H1 (cell line): ENCODE results near the gene ITGB5. TPM values are rescaled to one million over a fixed set of nuclear protein-coding genes. Genes with fewer than 3 reads are reported as not detected.

Experiments used
- CTCF ChIA-PET: fragments of 300-600 bp; sonication (Branson Sonifier 250); formaldehyde crosslinking; loops from one replicate; lab custom pipeline; 2021; ENCODE audit not compliant: partially characterized antibody; lab: Charles Lee
- POLR2A ChIA-PET: fragments of 300-600 bp; sonication (Branson Sonifier 250); formaldehyde crosslinking; loops from one replicate; lab custom pipeline; 2021; ENCODE audit warnings: inconsistent platforms; ENCODE audit not compliant: partially characterized antibody; lab: Charles Lee
- DNase-seq, 2 experiments: peaks; one replicate each; pipeline versions ENCODE4 v3.0.0 to v3.0.0-alpha.2; 2010 to 2022; ENCODE audit warnings: low spot score in 2 of 2, low read depth in 1 of 2, mixed read lengths in 1 of 2
- FAIRE-seq: peaks from 2 replicates; lab custom pipeline; 2011; peaks lifted over from hg19 to GRCh38; lab: Jason Lieb, UNC
- H2AFZ ChIP-seq: 2 replicates; pipeline ENCODE4 v1.8.1; 2012; ENCODE audit warnings: low read length, inconsistent platforms
- H2AK5ac ChIP-seq: 2 replicates; pipeline ENCODE4 v1.6.1; 2013; ENCODE audit warnings: low read depth, low read length
- H2BK120ac ChIP-seq: replicated peaks from 2 replicates; pipeline ENCODE3; 2013; ENCODE audit warnings: low read depth, low read length, inconsistent platforms
- H2BK12ac ChIP-seq: 2 replicates; pipeline ENCODE4 v1.6.1; 2013; ENCODE audit warnings: low read depth, low read length
- H2BK15ac ChIP-seq: 2 replicates; pipeline ENCODE4 v1.6.1; 2013; ENCODE audit warnings: low read length
- H2BK20ac ChIP-seq: 2 replicates; pipeline ENCODE4 v1.6.1; 2013; ENCODE audit warnings: low read length
- H2BK5ac ChIP-seq: 2 replicates; pipeline ENCODE4 v1.6.1; 2013; ENCODE audit warnings: low read depth, low read length
- H3K14ac ChIP-seq: 2 replicates; pipeline ENCODE4 v1.6.1; 2013; ENCODE audit warnings: inconsistent platforms; ENCODE audit not compliant: insufficient read length
- H3K18ac ChIP-seq: 2 replicates; pipeline ENCODE4 v1.6.1; 2013; ENCODE audit warnings: low read length; ENCODE audit errors: extremely low read depth
- H3K23ac ChIP-seq: 2 replicates; pipeline ENCODE4 v1.6.1; 2013; ENCODE audit warnings: inconsistent platforms; ENCODE audit not compliant: insufficient read length
- H3K23me2 ChIP-seq: 2 replicates; pipeline ENCODE4 v1.6.1; 2013; ENCODE audit warnings: low read depth, low read length
- H3K27ac ChIP-seq: 2 replicates; pipeline ENCODE4 v1.6.1; 2011; ENCODE audit warnings: low read depth, low read length, inconsistent platforms
- H3K27me3 ChIP-seq, 4 experiments: replicated peaks in 1 of 4; 1 replicate in 1 of 4; 2 replicates in 3 of 4; pipeline versions ENCODE4 v1.6.1 to v1.8.1; 2011 to 2013; ENCODE audit warnings: low read length in 3 of 4, mild to moderate bottlenecking in 3 of 4, inconsistent platforms in 2 of 4, mixed read lengths in 2 of 4, moderate library complexity in 1 of 4; ENCODE audit not compliant: control insufficient read depth in 3 of 4, insufficient read depth in 3 of 4; ENCODE audit errors: extremely low read depth in 1 of 4
- H3K36me3 ChIP-seq, 4 experiments: 2 replicates each; pipeline versions ENCODE4 v1.6.1 to v1.8.1; 2011 to 2013; ENCODE audit warnings: mild to moderate bottlenecking in 4 of 4, low read length in 3 of 4, moderate library complexity in 2 of 4, control low read depth in 1 of 4, inconsistent platforms in 1 of 4; ENCODE audit not compliant: insufficient read depth in 4 of 4, control insufficient read depth in 2 of 4
- H3K4ac ChIP-seq: replicated peaks from 2 replicates; pipeline ENCODE3; 2013; ENCODE audit warnings: low read length, low read depth, mixed read lengths, inconsistent platforms; ENCODE audit not compliant: insufficient read length
- H3K4me1 ChIP-seq, 4 experiments: replicated peaks in 1 of 4; 1 replicate in 1 of 4; 2 replicates in 3 of 4; pipeline versions ENCODE4 v1.6.1 to v1.8.1; 2011 to 2013; ENCODE audit warnings: low read length in 3 of 4, inconsistent platforms in 2 of 4, mixed read lengths in 1 of 4; ENCODE audit not compliant: insufficient read depth in 4 of 4, control insufficient read depth in 3 of 4
- H3K4me2 ChIP-seq, 2 experiments: 2 replicates each; pipeline versions ENCODE4 v1.6.1 to v1.8.1; 2011 to 2013; ENCODE audit warnings: low read depth in 2 of 2, low read length in 2 of 2, control low read depth in 1 of 2, inconsistent platforms in 1 of 2, mild to moderate bottlenecking in 1 of 2; ENCODE audit not compliant: insufficient read depth in 1 of 2
- H3K4me3 ChIP-seq, 4 experiments: fragments of 200-600, 300-600 bp in 1 of 4; sonication (generic), shearing (Covaris generic), sonication (Bioruptor Twin) in 1 of 4; 2 replicates each; pipeline versions ENCODE4 v1.5.1 to v1.8.1; 2011 to 2016; ENCODE audit warnings: low read length in 4 of 4, low read depth in 3 of 4, control low read depth in 2 of 4, inconsistent platforms in 2 of 4, mild to moderate bottlenecking in 2 of 4, mixed read lengths in 1 of 4, moderate library complexity in 1 of 4; ENCODE audit not compliant: insufficient read depth in 2 of 4; ENCODE audit errors: extremely low read depth in 1 of 4
- H3K56ac ChIP-seq: replicated peaks from 2 replicates; pipeline ENCODE3; 2013; ENCODE audit warnings: low read depth, mild to moderate bottlenecking, mixed read lengths, low read length, inconsistent platforms; ENCODE audit not compliant: insufficient read length
- H3K79me1 ChIP-seq: 2 replicates; pipeline ENCODE4 v1.6.1; 2013; ENCODE audit warnings: low read depth, low read length, control low read depth
- H3K79me2 ChIP-seq, 2 experiments: 2 replicates each; pipeline versions ENCODE4 v1.6.1 to v1.8.1; 2012 to 2013; ENCODE audit warnings: low read length in 2 of 2, mild to moderate bottlenecking in 2 of 2, inconsistent platforms in 1 of 2; ENCODE audit not compliant: insufficient read depth in 2 of 2, control insufficient read depth in 1 of 2
- H3K9ac ChIP-seq, 4 experiments: replicated peaks in 1 of 4; 1 replicate in 1 of 4; 2 replicates in 3 of 4; pipeline versions ENCODE4 v1.6.1 to v1.8.1; 2011 to 2013; ENCODE audit warnings: low read depth in 3 of 4, low read length in 3 of 4, control low read depth in 2 of 4, mild to moderate bottlenecking in 2 of 4, moderate library complexity in 2 of 4, inconsistent platforms in 1 of 4; ENCODE audit errors: extremely low read depth in 1 of 4
- H3K9me3 ChIP-seq, 2 experiments: 2 replicates each; pipeline versions ENCODE4 v1.6.1 to v1.8.1; 2012 to 2013; ENCODE audit warnings: mild to moderate bottlenecking in 2 of 2, moderate library complexity in 2 of 2, control low read depth in 1 of 2, inconsistent platforms in 1 of 2, low read depth in 1 of 2, low read length in 1 of 2, mixed read lengths in 1 of 2; ENCODE audit not compliant: insufficient read depth in 2 of 2
- H4K20me1 ChIP-seq, 2 experiments: replicated peaks in 1 of 2; 2 replicates each; pipeline versions ENCODE3 to v1.8.1; 2011 to 2013; ENCODE audit warnings: inconsistent platforms in 2 of 2, low read length in 2 of 2, mild to moderate bottlenecking in 1 of 2; ENCODE audit not compliant: insufficient read depth in 2 of 2, control insufficient read depth in 1 of 2
- H4K5ac ChIP-seq: 2 replicates; pipeline ENCODE4 v1.6.1; 2013; ENCODE audit warnings: low read length, low read depth, mixed read lengths, inconsistent platforms; ENCODE audit not compliant: insufficient read length
- H4K8ac ChIP-seq: 2 replicates; pipeline ENCODE4 v1.8.0; 2013; ENCODE audit warnings: mild to moderate bottlenecking, moderate library complexity, low read length, inconsistent platforms; ENCODE audit not compliant: insufficient read depth; ENCODE audit errors: extremely low read depth
- H4K91ac ChIP-seq: replicated peaks from 2 replicates; pipeline ENCODE3; 2013; ENCODE audit warnings: low read length, mixed read lengths, inconsistent platforms; ENCODE audit not compliant: insufficient read length
- BCL11A ChIP-seq, 2 experiments: IDR thresholded peaks; one replicate each; pipeline ENCODE4 v1.6.1; 2011; ENCODE audit warnings: low read depth in 2 of 2, low read length in 2 of 2, mild to moderate bottlenecking in 2 of 2
- CBX5 ChIP-seq: fragments of 300-800, 300-1000 bp; sonication (generic); IDR thresholded peaks from 2 replicates; pipeline ENCODE4 v1.7.1; 2016; ENCODE audit warnings: antibody characterized with exemption, low read length, low read depth
- CBX8 ChIP-seq: fragments of 300-800, 300-1000 bp; sonication (generic); IDR thresholded peaks from 2 replicates; pipeline ENCODE4 v1.7.1; 2016; ENCODE audit warnings: low read depth, low read length, borderline replicate concordance
- CEBPB ChIP-seq: IDR thresholded peaks from 2 replicates; pipeline ENCODE4 v1.6.1; 2012; ENCODE audit warnings: low read depth, low read length
- GABPA ChIP-seq: IDR thresholded peaks from 2 replicates; pipeline ENCODE4 v1.6.1; 2011; ENCODE audit warnings: mild to moderate bottlenecking, low read length, moderate library complexity, borderline replicate concordance; ENCODE audit not compliant: insufficient read depth
- GTF2F1 ChIP-seq: IDR thresholded peaks from 2 replicates; pipeline ENCODE4 v1.6.1; 2012; ENCODE audit warnings: low read depth, low read length, improper control_type of control experiment, borderline replicate concordance
- JUND ChIP-seq: IDR thresholded peaks from 2 replicates; pipeline ENCODE4 v1.6.1; 2011; ENCODE audit warnings: mild to moderate bottlenecking, improper control_type of control experiment, low read length
- KDM1A ChIP-seq: fragments of 200-600, 300-600 bp; sonication (generic); IDR thresholded peaks from 2 replicates; pipeline ENCODE4 v1.7.1; 2016; ENCODE audit warnings: mild to moderate bottlenecking, low read length, borderline replicate concordance
- KDM4A ChIP-seq: IDR thresholded peaks from one replicate; pipeline ENCODE4 v1.7.1; 2012; ENCODE audit warnings: low read depth, mild to moderate bottlenecking, moderate library complexity, low read length, inconsistent platforms; ENCODE audit not compliant: severe bottlenecking
- PHF8 ChIP-seq: fragments of 200-600 bp; sonication (generic); conservative IDR thresholded peaks from 2 replicates; pipeline ENCODE4 v1.7.1; 2012; ENCODE audit warnings: low read depth, mild to moderate bottlenecking, inconsistent platforms, low read length, moderate library complexity
- SP1 ChIP-seq: IDR thresholded peaks from 2 replicates; pipeline ENCODE4 v1.6.1; 2011; ENCODE audit warnings: low read depth, low read length
- SUZ12 ChIP-seq: fragments of 200-600 bp; sonication (generic); IDR thresholded peaks from 2 replicates; pipeline ENCODE4 v1.6.1; 2012; ENCODE audit warnings: mild to moderate bottlenecking, inconsistent platforms, low read length, moderate library complexity, mixed read lengths
- TAF7 ChIP-seq: optimal IDR thresholded peaks from 2 replicates; pipeline ENCODE3; 2011; ENCODE audit warnings: low read depth, mild to moderate bottlenecking, inconsistent platforms, low read length, moderate library complexity, borderline replicate concordance
- WGBS, 2 experiments: shearing (Covaris generic) in 1 of 2; methylation state at CpG; one replicate each; pipeline versions ENCODE4 v1.1.6 to v1.1.7; 2013 to 2015; ENCODE audit warnings: low lambda C conversion rate in 2 of 2, mixed read lengths in 2 of 2, inconsistent platforms in 1 of 2, low coverage in 1 of 2, missing lambda C conversion rate in 1 of 2; ENCODE audit not compliant: insufficient replicate concordance in 2 of 2, insufficient coverage in 1 of 2, insufficient read length in 1 of 2; ENCODE audit errors: extremely low coverage in 1 of 2, missing lambda C conversion rate in 1 of 2; 5-methylcytosine and 5-hydroxymethylcytosine counted together
- polyA plus RNA-seq, 7 experiments: library from polyadenylated mRNA; depleted of rRNA in 3 of 7; stranded (reverse) in 5 of 7; unstranded in 2 of 7; fragments of >200 nt in 5 of 7; fragments of 200-250 nt in 2 of 7; gene quantifications; 1 replicate in 5 of 7; 2 replicates in 1 of 7; 4 replicates in 1 of 7; pipeline versions ENCODE4 v1.2.1 to v1.2.3, GENCODE V29; 2011 to 2013; ENCODE audit warnings: missing spikeins in 2 of 7, mixed read lengths in 2 of 7
- total RNA-seq: library from RNA; stranded (reverse); fragmentation: NEBNext Ultra II Directional; extraction: Animal tissue kit (Norgen Biotek cat#: 25700); gene quantifications from 2 replicates; pipeline ENCODE4 v1.2.1, GENCODE V29; 2021

ITGB5 gene
- total and polyA plus RNA-seq, 2 of the 8 experiments (the other 6 are each of a cell fraction or from before 2014, with no cell fraction given), result 101 to 268 TPM

- Histone ChIP-seq H3K56ac (no peak overlapping the region), H3K79me1 (no peaks in the 10 kb centered on the region; the same call in 1 of the 2 replicates), H2BK15ac (no peak overlapping the region), H3K23me2 (no peaks in the 10 kb centered on the region), H4K8ac (no peak overlapping the region), H3K14ac (no peak overlapping the region), H2BK20ac (no peak overlapping the region), H4K20me1 (no peaks in the 10 kb centered on the region), H3K18ac (no peak overlapping the region), H3K79me2 (no peaks in the 10 kb centered on the region), H4K5ac (no peak overlapping the region), H3K36me3 (peaks cover 0 to 17% (median 1%) of the 10 kb centered on the region in 4 experiments; a peak in 4 of 8 replicates), H4K91ac (no peak overlapping the region), H2AFZ (no peak overlapping the region), H3K4me3 (no peak overlapping the region), H3K9ac (no peak overlapping the region), H3K4ac (no peak overlapping the region), H3K27me3 (no peaks in the 10 kb centered on the region; a peak in 1 of 7 replicates), H3K9me3 (no peaks in the 10 kb centered on the region), H3K4me2 (no peak overlapping the region), H2AK5ac (no peak overlapping the region), H2BK120ac (no peak overlapping the region), H3K23ac (no peak overlapping the region), H3K4me1 (peaks cover 4 to 9% (median 6%) of the 10 kb centered on the region in 4 experiments), H2BK5ac (no peak overlapping the region), H2BK12ac (no peak overlapping the region), H3K27ac (no peak overlapping the region)
- CTCF ChIA-PET, result no interaction called here
- WGBS, 2 experiments, result 84% methylated on average over 1 of the region's 2 CpGs; no CpG with 5 or more reads in 1 of the 2 experiments
- POLR2A ChIA-PET, result interaction anchor here (1.0 to 1.7 kb wide), 3 partner anchors 10 to 18 kb away, joined by 3 to 5 read pairs (median 3); no protein-coding TSS in a partner anchor
- FAIRE-seq (no peak), DNase-seq (no peak)
- TF ChIP-seq PHF8 (no peak), SUZ12 (no peak), CBX8 (no peak), CEBPB (no peak), TAF7 (no peak), KDM4A (no peak), JUND (no peak), CBX5 (no peak), BCL11A (IDR thresholded peaks at IDR 0.05; ENCODE audit: low read depth in 2 of 2, low read length in 2 of 2) (no peak), GABPA (no peak), KDM1A (no peak), SP1 (no peak), GTF2F1 (no peak)
Measured at GRCh38 chr3:124840331-124840730, 46.8 kb downstream of the ITGB5 start.
